ENCODE measurements around the gene KRT16.

GRCh38 chr17:41631898-41632285 is 19.3 kb upstream of the KRT16 start:
- no peak for TF ChIP-seq CTCF (IDR thresholded peaks at IDR 0.05)
- TF ChIP-seq POLR2A (IDR thresholded peaks at IDR 0.05): no peak
